OCI-LY1 (cell line): ENCODE measurements around the gene GJC3.

Experiments used
- H2AFZ ChIP-seq: fragments of 200-600 bp; sonication (generic), shearing (Covaris generic); 2 replicates; pipeline ENCODE4 v1.6.0; 2014; ENCODE audit warnings: antibody characterized with exemption, mild to moderate bottlenecking, low read length
- H3F3A ChIP-seq: fragments of 200-600 bp; sonication (generic), shearing (Covaris generic); 2 replicates; pipeline ENCODE4 v1.6.0; 2014; ENCODE audit warnings: mild to moderate bottlenecking, antibody characterized with exemption, low read length, moderate library complexity; ENCODE audit not compliant: insufficient read depth
- H3K27ac ChIP-seq: fragments of 200-600 bp; sonication (generic); 2 replicates; pipeline ENCODE4 v1.5.1; 2014; ENCODE audit warnings: low read length, mixed run types, mild to moderate bottlenecking, low read depth; ENCODE audit not compliant: poor library complexity, severe bottlenecking
- H3K27me3 ChIP-seq: fragments of 200-600 bp; sonication (generic); 2 replicates; pipeline ENCODE4 v1.6.0; 2014; ENCODE audit warnings: antibody characterized with exemption, mild to moderate bottlenecking, low read length, moderate library complexity; ENCODE audit not compliant: insufficient read depth
- H3K36me3 ChIP-seq: fragments of 200-600 bp; sonication (generic); 2 replicates; pipeline ENCODE4 v1.6.1; 2014; ENCODE audit warnings: mild to moderate bottlenecking, antibody characterized with exemption, low read length, moderate library complexity, mixed read lengths; ENCODE audit not compliant: insufficient read depth
- H3K4me1 ChIP-seq: fragments of 200-600 bp; sonication (generic); 2 replicates; pipeline ENCODE4 v1.5.1; 2014; ENCODE audit warnings: mild to moderate bottlenecking, low read length, moderate library complexity; ENCODE audit not compliant: insufficient read depth, severe bottlenecking
- H3K4me2 ChIP-seq: fragments of 200-600 bp; sonication (generic), shearing (Covaris generic); 2 replicates; pipeline ENCODE4 v1.6.1; 2014; ENCODE audit warnings: low read length
- H3K4me3 ChIP-seq: fragments of 200-600 bp; sonication (generic); 2 replicates; pipeline ENCODE4 v1.5.1; 2014; ENCODE audit warnings: low read length, low read depth, mild to moderate bottlenecking, mixed read lengths; ENCODE audit not compliant: poor library complexity, severe bottlenecking
- H3K79me2 ChIP-seq: fragments of 200-600 bp; shearing (Covaris generic); 2 replicates; pipeline ENCODE4 v1.6.1; 2016; ENCODE audit warnings: mixed run types, low read length, mixed read lengths; ENCODE audit not compliant: insufficient read depth
- H3K9ac ChIP-seq: fragments of 200-600 bp; sonication (generic), shearing (Covaris generic); 2 replicates; pipeline ENCODE4 v1.6.1; 2014; ENCODE audit warnings: mild to moderate bottlenecking, low read length, mixed read lengths
- H3K9me2 ChIP-seq: fragments of 200-600 bp; sonication (generic), shearing (Covaris generic); 2 replicates; pipeline ENCODE4 v1.6.1; 2014; ENCODE audit warnings: low read depth, mild to moderate bottlenecking, low read length, mixed read lengths
- H3K9me3 ChIP-seq: fragments of 200-600 bp; shearing (Covaris generic); 2 replicates; pipeline ENCODE4 v1.6.1; 2014; ENCODE audit warnings: low read length, mixed read lengths
- H4K20me1 ChIP-seq: fragments of 200-600 bp; sonication (generic), shearing (Covaris generic); 2 replicates; pipeline ENCODE4 v1.6.0; 2016; ENCODE audit warnings: mild to moderate bottlenecking, low read length; ENCODE audit not compliant: insufficient read depth
- EZH2 ChIP-seq: fragments of 200-600 bp; sonication (generic), shearing (Covaris generic); IDR thresholded peaks from 2 replicates; pipeline ENCODE4 v1.8.0; 2017; ENCODE audit warnings: borderline replicate concordance, mixed run types, mild to moderate bottlenecking, antibody characterized with exemption, low read length, moderate library complexity, mixed read lengths
- TF ChIP-seq, protein P1 (sequence below): fragments of 200-600 bp; sonication (generic), shearing (Covaris generic); IDR thresholded peaks from 2 replicates; pipeline ENCODE4 v1.5.1; 2017; ENCODE audit warnings: mild to moderate bottlenecking, antibody characterized with exemption, low read length, moderate library complexity, mixed read lengths

The GJC3 gene

DNA sequence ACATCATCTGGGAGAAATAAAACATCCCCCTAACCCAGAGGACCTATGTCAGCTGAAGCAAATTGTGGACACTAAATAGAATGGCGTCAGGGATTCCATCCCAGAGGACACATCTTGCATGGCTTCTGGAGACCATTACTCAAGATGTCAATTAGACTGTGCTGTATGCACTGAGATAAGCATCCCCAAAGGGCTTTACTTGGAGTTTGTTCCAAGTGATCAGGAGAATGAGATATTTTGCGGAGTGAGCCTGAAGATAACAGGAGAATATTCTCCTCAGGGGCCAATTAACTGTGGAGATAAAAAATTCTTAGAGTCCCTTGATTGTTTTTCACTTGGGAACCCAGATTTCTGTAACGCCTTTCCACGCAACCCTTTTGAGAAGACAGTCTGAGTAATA lies 48.0 kb downstream of the GJC3 start:
- H3K4me2 ChIP-seq = no peak overlapping the region
- no peaks in the 10 kb centered on the region for H3K9me2 ChIP-seq
- no peak overlapping the region for H3K4me3 ChIP-seq
- no peaks in the 10 kb centered on the region for H3K79me2 ChIP-seq
- no peaks in the 10 kb centered on the region for H3K4me1 ChIP-seq
- H3K27me3 ChIP-seq = peaks cover 4% of the 10 kb centered on the region; the same call in 1 of the 2 replicates
- no peaks in the 10 kb centered on the region for H3K36me3 ChIP-seq
- no peaks in the 10 kb centered on the region for H3F3A ChIP-seq
- H2AFZ ChIP-seq = no peak overlapping the region
- H3K27ac ChIP-seq = no peak overlapping the region
- H3K9me3 ChIP-seq = peaks cover 3% of the 10 kb centered on the region; the same call in 1 of the 2 replicates
- no peaks in the 10 kb centered on the region for H4K20me1 ChIP-seq
- H3K9ac ChIP-seq = no peak overlapping the region
- no peak for TF ChIP-seq EZH2
- TF ChIP-seq, protein P1, sequence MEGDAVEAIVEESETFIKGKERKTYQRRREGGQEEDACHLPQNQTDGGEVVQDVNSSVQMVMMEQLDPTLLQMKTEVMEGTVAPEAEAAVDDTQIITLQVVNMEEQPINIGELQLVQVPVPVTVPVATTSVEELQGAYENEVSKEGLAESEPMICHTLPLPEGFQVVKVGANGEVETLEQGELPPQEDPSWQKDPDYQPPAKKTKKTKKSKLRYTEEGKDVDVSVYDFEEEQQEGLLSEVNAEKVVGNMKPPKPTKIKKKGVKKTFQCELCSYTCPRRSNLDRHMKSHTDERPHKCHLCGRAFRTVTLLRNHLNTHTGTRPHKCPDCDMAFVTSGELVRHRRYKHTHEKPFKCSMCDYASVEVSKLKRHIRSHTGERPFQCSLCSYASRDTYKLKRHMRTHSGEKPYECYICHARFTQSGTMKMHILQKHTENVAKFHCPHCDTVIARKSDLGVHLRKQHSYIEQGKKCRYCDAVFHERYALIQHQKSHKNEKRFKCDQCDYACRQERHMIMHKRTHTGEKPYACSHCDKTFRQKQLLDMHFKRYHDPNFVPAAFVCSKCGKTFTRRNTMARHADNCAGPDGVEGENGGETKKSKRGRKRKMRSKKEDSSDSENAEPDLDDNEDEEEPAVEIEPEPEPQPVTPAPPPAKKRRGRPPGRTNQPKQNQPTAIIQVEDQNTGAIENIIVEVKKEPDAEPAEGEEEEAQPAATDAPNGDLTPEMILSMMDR = no peak

DNA sequence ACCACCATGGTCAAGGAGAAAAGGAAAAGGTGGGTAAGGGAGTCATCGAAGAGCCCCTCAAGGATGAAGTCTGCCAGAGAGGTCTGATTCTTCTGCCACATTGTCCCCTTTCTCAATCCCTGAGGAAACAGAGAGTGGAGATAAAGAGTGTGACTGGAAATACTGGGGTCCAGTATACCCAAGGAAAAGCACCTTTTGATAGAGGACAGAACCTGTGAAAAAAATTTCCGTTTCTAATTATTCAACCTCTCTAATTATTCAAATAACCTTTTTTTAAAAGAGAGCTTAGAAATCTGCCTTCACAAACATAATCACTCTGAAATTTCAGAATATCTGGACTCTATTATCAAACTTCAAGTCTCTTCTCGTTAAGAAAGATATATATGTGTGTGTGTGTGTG lies 52.5 kb downstream of the GJC3 start, which contains the start of gene OR2AE1:
Gene OR2AE1, minus strand, starts transcription at position 101 of the 400 bp plus-strand sequence. Its CDS starts 0 bp downstream, at position 101.
- Histone ChIP-seq H3K9me2 (no peaks in the 10 kb centered on the region), H3K9me3 (no peaks in the 10 kb centered on the region), H2AFZ (no peak within 1 kb of the TSS), H3K27ac (no peak within 1 kb of the TSS), H3K36me3 (no peaks in the 10 kb centered on the region), H3K27me3 (peaks cover 4% of the 10 kb centered on the region; the same call in 1 of the 2 replicates), H3K4me2 (no peak within 1 kb of the TSS), H3K79me2 (no peaks in the 10 kb centered on the region), H3K4me3 (no peak within 1 kb of the TSS), H3K9ac (no peak within 1 kb of the TSS), H3F3A (no peaks in the 10 kb centered on the region), H3K4me1 (no peaks in the 10 kb centered on the region), H4K20me1 (no peaks in the 10 kb centered on the region)
- no peak for TF ChIP-seq EZH2
- TF ChIP-seq, protein P1 = no peak

DNA sequence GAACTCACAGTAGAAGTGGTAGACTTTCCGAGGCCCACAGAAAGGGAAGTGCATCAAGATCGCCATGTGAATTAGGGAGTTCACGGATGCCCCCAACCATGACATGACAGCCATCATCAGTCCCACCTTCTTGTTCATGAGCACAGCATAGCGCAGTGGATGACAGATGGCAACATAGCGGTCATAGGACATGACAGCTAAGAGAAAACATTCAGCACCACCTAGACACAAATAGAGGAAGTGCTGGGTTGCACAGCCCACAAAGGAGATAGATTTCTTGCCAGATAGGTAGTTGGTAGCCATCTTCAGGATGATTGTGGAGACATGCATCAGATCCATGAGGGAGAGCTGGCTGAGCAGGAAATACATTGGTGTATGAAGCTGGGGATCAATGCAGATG lies 52.9 kb downstream of the GJC3 start:
- Histone ChIP-seq H2AFZ (no peak overlapping the region), H3K4me2 (no peak overlapping the region), H3K4me3 (no peak overlapping the region), H3K9ac (no peak overlapping the region), H3K9me3 (no peaks in the 10 kb centered on the region), H3K79me2 (no peaks in the 10 kb centered on the region), H3K4me1 (no peaks in the 10 kb centered on the region), H3K27me3 (peaks cover 4% of the 10 kb centered on the region; the same call in 1 of the 2 replicates), H3F3A (no peaks in the 10 kb centered on the region), H3K27ac (no peak overlapping the region), H4K20me1 (no peaks in the 10 kb centered on the region), H3K36me3 (no peaks in the 10 kb centered on the region), H3K9me2 (no peaks in the 10 kb centered on the region)
- TF ChIP-seq, protein P1 = peak; percentile 36
- TF ChIP-seq EZH2 = no peak
